Measurements from ENCODE around the gene APBA1. TPM values are rescaled to one million over a fixed set of nuclear protein-coding genes. Genes with fewer than 3 reads are reported as not detected.

The APBA1 gene
- not detected for polyA plus RNA-seq (2012; ENCODE audit: missing spikeins)

DNA sequence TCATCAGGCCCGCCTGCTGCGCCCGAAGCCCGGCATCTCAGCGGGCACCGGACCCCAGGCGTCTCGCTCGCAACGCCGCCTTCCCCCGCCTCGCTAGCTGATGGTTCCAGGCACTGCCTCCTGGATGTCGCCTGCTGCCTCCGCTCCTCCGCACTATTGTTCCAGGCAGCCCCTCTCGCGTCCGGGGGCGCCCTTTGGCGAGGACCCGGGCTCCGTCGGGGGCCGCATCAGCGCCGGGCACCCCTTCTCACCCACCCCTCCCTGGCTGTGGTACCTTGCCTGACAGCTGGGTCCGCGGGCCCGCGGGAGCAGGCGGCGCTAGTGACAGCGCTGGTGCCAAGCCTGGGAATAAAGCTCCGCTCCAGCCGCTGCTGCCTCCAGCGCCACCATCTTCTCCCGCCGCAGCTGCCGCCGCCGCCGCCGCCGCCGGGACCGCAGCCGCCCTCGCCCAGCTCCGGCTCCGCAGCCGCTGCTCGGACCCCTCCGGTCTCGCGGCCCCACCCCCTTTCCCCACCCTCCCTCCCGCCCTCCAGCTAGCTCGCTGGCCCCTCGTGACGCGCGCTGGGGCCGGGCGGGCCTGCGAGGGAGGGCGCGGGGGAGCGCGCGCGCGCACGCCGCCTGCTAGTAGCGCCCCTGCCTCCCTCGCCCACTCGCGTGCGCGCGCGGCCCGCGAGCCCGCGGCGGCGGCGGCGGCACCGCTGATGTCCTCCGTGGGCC lies at the start of gene APBA1:
TSS of gene APBA1 (minus strand) at position 493 of the 717 bp plus-strand sequence.
- peak; percentile 25 for DNase-seq (ENCODE audit: insufficient read length)
- no peak for TF ChIP-seq TAF1 (IDR thresholded peaks at IDR 0.05; ENCODE audit: borderline replicate concordance, low read depth, low read length)
- no peak for TF ChIP-seq POLR2A (IDR thresholded peaks at IDR 0.05; ENCODE audit: low read depth, low read length)
- TF ChIP-seq POLR2AphosphoS5 (IDR thresholded peaks at IDR 0.05; ENCODE audit: low read depth, low read length), result no peak
- FAIRE-seq, result no peak

DNA sequence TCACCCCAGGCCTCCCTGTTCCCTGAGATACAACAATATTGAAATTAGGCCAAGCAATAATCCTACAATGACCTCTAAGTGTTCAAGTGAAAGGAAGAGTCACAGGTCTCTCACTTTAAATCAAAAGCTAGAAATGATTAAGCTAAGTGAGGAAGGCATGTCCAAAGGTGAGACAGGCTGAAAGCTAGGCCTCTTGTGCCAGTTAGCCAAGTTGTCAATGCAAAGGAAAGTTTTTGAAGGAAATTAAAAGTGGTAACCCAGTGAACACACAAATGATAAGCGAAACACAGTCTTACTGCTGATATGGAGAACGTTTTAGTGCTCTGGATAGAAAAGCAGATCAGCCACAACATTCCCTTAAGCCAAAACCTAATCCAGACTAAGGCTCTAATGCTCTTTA lies 47.8 kb upstream of the APBA1 start:
- no peak for TF ChIP-seq POLR2A (IDR thresholded peaks at IDR 0.05; ENCODE audit: low read depth, low read length)
- no peak for TF ChIP-seq TAF1 (IDR thresholded peaks at IDR 0.05; ENCODE audit: borderline replicate concordance, low read depth, low read length)
- TF ChIP-seq POLR2AphosphoS5 (IDR thresholded peaks at IDR 0.05; ENCODE audit: low read depth, low read length), result no peak
- DNase-seq (ENCODE audit: insufficient read length) (no peak), FAIRE-seq (no peak)

DNA sequence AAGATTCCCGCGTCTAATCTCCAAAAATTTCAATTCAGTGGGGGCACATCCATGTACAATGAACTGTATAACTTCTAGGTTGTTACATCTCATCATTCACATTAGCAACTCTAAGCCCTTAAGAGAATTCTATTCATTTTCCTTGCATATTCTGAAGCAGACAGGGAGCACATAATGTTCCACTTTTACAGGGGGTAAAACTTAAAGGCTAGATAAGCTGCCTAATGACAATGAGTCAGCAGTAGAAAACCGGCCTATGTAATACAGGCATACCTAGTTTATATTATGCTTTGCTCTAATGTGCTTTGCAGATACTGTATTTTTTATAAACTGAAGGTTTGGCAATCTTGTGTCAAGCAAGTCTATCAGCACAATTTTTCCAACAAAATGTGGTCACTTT lies 47.2 kb upstream of the APBA1 start:
- DNase-seq (ENCODE audit: insufficient read length), result no peak
- TF ChIP-seq POLR2AphosphoS5 (IDR thresholded peaks at IDR 0.05; ENCODE audit: low read depth, low read length) (no peak), POLR2A (IDR thresholded peaks at IDR 0.05; ENCODE audit: low read depth, low read length) (no peak), TAF1 (IDR thresholded peaks at IDR 0.05; ENCODE audit: borderline replicate concordance, low read depth, low read length) (no peak)
- FAIRE-seq, result no peak

DNA sequence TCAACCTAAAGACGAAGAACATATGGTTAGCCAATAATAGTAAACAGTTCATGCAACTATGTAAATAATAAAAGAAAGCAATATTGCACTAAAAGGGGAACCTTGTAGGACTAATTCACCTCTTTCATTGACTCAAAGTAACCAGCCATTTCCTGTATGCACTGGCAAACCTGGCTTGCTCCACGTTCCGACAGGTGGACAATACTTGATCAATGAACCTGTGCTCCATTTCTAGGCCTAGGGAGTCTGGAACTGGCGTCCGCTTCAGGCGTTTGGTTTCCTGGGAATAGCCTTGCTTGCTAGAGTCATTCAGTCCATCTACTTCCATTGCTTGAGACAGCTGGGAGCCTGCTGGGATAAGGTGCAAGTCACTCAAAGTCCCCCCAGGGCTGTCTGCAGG lies 46.0 kb upstream of the APBA1 start:
- TF ChIP-seq POLR2AphosphoS5 (IDR thresholded peaks at IDR 0.05; ENCODE audit: low read depth, low read length), result no peak
- TF ChIP-seq POLR2A (IDR thresholded peaks at IDR 0.05; ENCODE audit: low read depth, low read length), result no peak
- no peak for TF ChIP-seq TAF1 (IDR thresholded peaks at IDR 0.05; ENCODE audit: borderline replicate concordance, low read depth, low read length)
- FAIRE-seq (no peak), DNase-seq (ENCODE audit: insufficient read length) (no peak)

GRCh38 chr9:69715825-69716224 lies 43.7 kb upstream of the APBA1 start:
- DNase-seq (ENCODE audit: insufficient read length) (no peak), FAIRE-seq (no peak)
- no peak for TF ChIP-seq POLR2A (IDR thresholded peaks at IDR 0.05; ENCODE audit: low read depth, low read length)
- no peak for TF ChIP-seq POLR2AphosphoS5 (IDR thresholded peaks at IDR 0.05; ENCODE audit: low read depth, low read length)
- no peak for TF ChIP-seq TAF1 (IDR thresholded peaks at IDR 0.05; ENCODE audit: borderline replicate concordance, low read depth, low read length)

DNA sequence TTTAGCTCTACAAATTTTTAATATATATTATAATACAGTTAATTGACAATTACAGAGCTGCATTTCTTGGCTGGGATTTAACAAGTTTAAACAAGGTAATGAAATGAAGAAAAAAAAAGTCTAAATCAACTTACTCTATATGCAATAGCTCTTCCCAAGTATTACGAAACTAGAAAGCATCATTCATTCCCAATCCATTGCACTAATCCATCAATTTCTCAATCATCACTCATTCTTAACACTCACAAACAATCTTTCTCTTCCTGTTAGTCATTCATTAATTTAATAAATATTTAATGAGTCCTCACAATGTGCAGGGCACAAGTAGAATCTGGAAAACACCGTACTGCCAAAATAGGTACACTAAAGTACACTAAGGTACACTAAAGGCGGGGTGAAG lies 42.9 kb upstream of the APBA1 start:
- DNase-seq (ENCODE audit: insufficient read length), result no peak
- no peak for FAIRE-seq
- TF ChIP-seq TAF1 (IDR thresholded peaks at IDR 0.05; ENCODE audit: borderline replicate concordance, low read depth, low read length), result no peak
- TF ChIP-seq POLR2AphosphoS5 (IDR thresholded peaks at IDR 0.05; ENCODE audit: low read depth, low read length), result no peak
- TF ChIP-seq POLR2A (IDR thresholded peaks at IDR 0.05; ENCODE audit: low read depth, low read length), result no peak

- TF ChIP-seq POLR2AphosphoS5 (IDR thresholded peaks at IDR 0.05; ENCODE audit: low read depth, low read length) (no peak), TAF1 (IDR thresholded peaks at IDR 0.05; ENCODE audit: borderline replicate concordance, low read depth, low read length) (no peak), POLR2A (IDR thresholded peaks at IDR 0.05; ENCODE audit: low read depth, low read length) (no peak)
- DNase-seq (ENCODE audit: insufficient read length) (no peak), FAIRE-seq (no peak)
Measured at GRCh38 chr9:69697475-69697874, 25.3 kb upstream of the APBA1 start.

DNA sequence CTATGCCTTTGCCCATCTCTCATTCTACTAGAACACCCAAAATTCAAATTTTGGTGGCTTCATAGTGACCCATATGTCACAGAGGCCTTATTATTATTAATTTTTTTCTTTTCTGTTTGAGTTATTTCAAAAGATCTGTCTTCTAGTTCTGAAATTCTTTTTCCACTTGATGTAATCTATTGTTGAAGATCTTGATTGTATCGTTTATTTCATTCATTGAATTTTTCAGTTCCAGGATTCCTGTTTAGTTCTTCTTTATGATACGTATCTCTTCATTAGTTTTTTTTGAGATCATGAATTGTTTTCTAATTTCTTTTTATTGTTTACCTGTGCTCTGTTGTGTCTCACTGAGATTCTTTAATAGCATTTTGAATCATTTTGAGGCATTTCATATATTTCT lies 24.6 kb upstream of the APBA1 start:
- DNase-seq (ENCODE audit: insufficient read length) (no peak), FAIRE-seq (no peak)
- TF ChIP-seq POLR2A (IDR thresholded peaks at IDR 0.05; ENCODE audit: low read depth, low read length), result no peak
- no peak for TF ChIP-seq POLR2AphosphoS5 (IDR thresholded peaks at IDR 0.05; ENCODE audit: low read depth, low read length)
- no peak for TF ChIP-seq TAF1 (IDR thresholded peaks at IDR 0.05; ENCODE audit: borderline replicate concordance, low read depth, low read length)

DNA sequence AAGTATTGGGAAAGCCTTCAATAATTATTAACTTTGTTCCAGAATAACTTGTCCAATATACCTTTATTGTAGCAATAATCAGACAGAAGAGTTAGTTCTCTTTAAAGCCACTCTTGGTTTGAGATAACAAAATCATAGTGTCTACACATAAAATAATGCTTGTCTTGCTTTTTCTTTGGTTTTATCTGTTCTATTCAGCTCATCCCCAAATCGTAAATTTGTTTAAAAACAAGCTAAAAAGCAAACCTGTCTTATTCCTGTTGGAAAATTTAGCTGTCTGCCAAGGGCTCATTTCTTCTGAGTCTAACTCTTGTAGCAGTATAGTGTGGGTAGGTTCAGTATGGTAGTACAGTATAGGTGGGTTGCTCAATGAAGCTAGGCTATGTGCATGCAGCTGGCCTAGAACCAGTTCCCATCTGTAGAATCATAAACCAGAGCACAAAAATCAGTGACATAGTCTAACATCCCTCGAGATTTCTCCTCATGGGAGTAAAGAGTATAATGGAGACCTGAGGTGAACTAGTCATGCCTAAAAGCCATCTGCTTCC lies 17.9 kb upstream of the APBA1 start:
- DNase-seq (ENCODE audit: insufficient read length) (no peak), FAIRE-seq (no peak)
- TF ChIP-seq TAF1 (IDR thresholded peaks at IDR 0.05; ENCODE audit: borderline replicate concordance, low read depth, low read length) (no peak), POLR2A (IDR thresholded peaks at IDR 0.05; ENCODE audit: low read depth, low read length) (no peak), POLR2AphosphoS5 (IDR thresholded peaks at IDR 0.05; ENCODE audit: low read depth, low read length) (no peak)

DNA sequence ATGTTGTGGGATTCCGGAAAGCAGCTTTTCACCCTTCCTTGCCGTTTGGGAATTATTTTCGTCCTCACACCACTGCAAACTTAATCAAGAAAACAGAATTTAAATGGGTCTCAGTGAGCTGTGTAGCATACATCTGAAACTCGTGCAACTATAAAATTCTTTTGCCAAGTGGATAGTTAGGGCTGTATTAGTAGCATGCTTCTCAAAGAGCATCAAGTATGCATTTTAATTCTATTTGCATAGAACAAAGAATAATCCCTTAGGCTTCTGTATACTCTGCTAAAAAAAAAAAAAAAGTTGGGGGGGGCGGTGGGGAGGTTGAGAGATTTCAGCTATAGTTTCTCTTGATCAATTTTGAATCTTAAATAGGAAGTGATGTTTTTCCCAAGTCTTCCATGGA lies 11.8 kb upstream of the APBA1 start:
- DNase-seq (ENCODE audit: insufficient read length), result no peak
- no peak for FAIRE-seq
- no peak for TF ChIP-seq POLR2AphosphoS5 (IDR thresholded peaks at IDR 0.05; ENCODE audit: low read depth, low read length)
- TF ChIP-seq POLR2A (IDR thresholded peaks at IDR 0.05; ENCODE audit: low read depth, low read length), result no peak
- no peak for TF ChIP-seq TAF1 (IDR thresholded peaks at IDR 0.05; ENCODE audit: borderline replicate concordance, low read depth, low read length)

- DNase-seq (ENCODE audit: insufficient read length) (no peak), FAIRE-seq (no peak)
- no peak for TF ChIP-seq TAF1 (IDR thresholded peaks at IDR 0.05; ENCODE audit: borderline replicate concordance, low read depth, low read length)
- no peak for TF ChIP-seq POLR2AphosphoS5 (IDR thresholded peaks at IDR 0.05; ENCODE audit: low read depth, low read length)
- TF ChIP-seq POLR2A (IDR thresholded peaks at IDR 0.05; ENCODE audit: low read depth, low read length), result no peak
Measured at GRCh38 chr9:69678843-69679538, 6.8 kb upstream of the APBA1 start.

DNA sequence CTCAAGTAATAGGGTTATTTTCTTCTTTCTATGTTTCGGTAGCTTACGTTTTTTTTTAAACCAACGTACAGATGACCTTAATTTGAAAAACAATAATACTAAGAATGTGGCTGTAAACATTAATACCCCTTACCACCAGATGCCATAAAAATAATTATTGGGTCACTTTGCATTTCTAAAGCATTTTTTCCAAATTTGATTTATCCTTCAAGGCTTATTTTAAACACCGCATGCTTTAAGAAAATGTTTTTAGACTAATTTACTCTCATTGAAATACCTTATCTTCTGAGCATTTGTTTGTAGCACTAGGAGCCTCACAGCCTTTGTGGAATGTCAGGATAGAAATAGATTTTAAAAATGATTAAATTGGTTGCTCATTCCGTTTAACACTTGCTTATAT lies 5.8 kb upstream of the APBA1 start:
- TF ChIP-seq POLR2A (IDR thresholded peaks at IDR 0.05; ENCODE audit: low read depth, low read length), result no peak
- TF ChIP-seq TAF1 (IDR thresholded peaks at IDR 0.05; ENCODE audit: borderline replicate concordance, low read depth, low read length), result no peak
- no peak for TF ChIP-seq POLR2AphosphoS5 (IDR thresholded peaks at IDR 0.05; ENCODE audit: low read depth, low read length)
- FAIRE-seq, result no peak

More for the DNA sequence above, 5.8 kb upstream of the APBA1 start:
- no peak for DNase-seq (ENCODE audit: insufficient read length)
